Activated CD8-positive, alpha-beta memory T cell treated with anti-CD3 and anti-CD28 coated beads, Interleukin-2, amount 50 U/mL, for 4 hours (primary cell): ENCODE data around the gene GRIK1.
"Not testable (repeated sequence)": the region's sequence is repeated elsewhere in the genome, so short reads cannot be mapped to it uniquely, and the experiment has no call there.

Source experiments
- DNase-seq: peaks from one replicate; pipeline ENCODE4 v3.0.0-alpha.2; 2020

The GRIK1 gene

GRCh38 chr21:29639366-29640079, 300.3 kb downstream of the GRIK1 start:
- DNase-seq, result no peak

GRCh38 chr21:29638761-29639327, 301.0 kb downstream of the GRIK1 start:
- DNase-seq, result no peak

- DNase-seq, result no peak
Observed at GRCh38 chr21:29638138-29638537, 301.7 kb downstream of the GRIK1 start.

GRCh38 chr21:29637553-29637952, 302.2 kb downstream of the GRIK1 start:
- no peak for DNase-seq

- DNase-seq, result no peak
Observed at GRCh38 chr21:29637134-29637533, 302.7 kb downstream of the GRIK1 start.

- no peak for DNase-seq
Observed at GRCh38 chr21:29634418-29634817, 305.4 kb downstream of the GRIK1 start.

- DNase-seq, result no peak
Observed at GRCh38 chr21:29633756-29634155, 306.0 kb downstream of the GRIK1 start.

- DNase-seq, result no peak
Observed at GRCh38 chr21:29630441-29630840, 309.4 kb downstream of the GRIK1 start.

GRCh38 chr21:29627905-29628304, 311.9 kb downstream of the GRIK1 start:
- DNase-seq, result no peak

- DNase-seq, result no peak
Observed at GRCh38 chr21:29626801-29627470, 312.9 kb downstream of the GRIK1 start.

GRCh38 chr21:29625990-29626389, 313.8 kb downstream of the GRIK1 start:
- DNase-seq, result no peak

GRCh38 chr21:29624776-29625175, 315.0 kb downstream of the GRIK1 start:
- no peak for DNase-seq

GRCh38 chr21:29621525-29621924, 318.3 kb downstream of the GRIK1 start:
- DNase-seq, result no peak

- DNase-seq, result no peak
Observed at GRCh38 chr21:29616209-29616751, 323.5 kb downstream of the GRIK1 start.

- no peak for DNase-seq
Observed at GRCh38 chr21:29613877-29614276, 325.9 kb downstream of the GRIK1 start.

GRCh38 chr21:29613021-29613420, 326.8 kb downstream of the GRIK1 start:
- no peak for DNase-seq

GRCh38 chr21:29610779-29611360, 328.9 kb downstream of the GRIK1 start:
- DNase-seq, result no peak

GRCh38 chr21:29606613-29607012, 333.2 kb downstream of the GRIK1 start:
- DNase-seq, result no peak

GRCh38 chr21:29605219-29605618, 334.6 kb downstream of the GRIK1 start:
- DNase-seq, result not testable (repeated sequence)

- no peak for DNase-seq
Observed at GRCh38 chr21:29604076-29604475, 335.7 kb downstream of the GRIK1 start.

GRCh38 chr21:29601047-29601446, 338.7 kb downstream of the GRIK1 start:
- no peak for DNase-seq

- no peak for DNase-seq
Observed at GRCh38 chr21:29586696-29587095, 353.1 kb downstream of the GRIK1 start.

- no peak for DNase-seq
Observed at GRCh38 chr21:29585462-29585861, 354.3 kb downstream of the GRIK1 start.
